Activated CD4-positive, alpha-beta memory T cell treated with anti-CD3 and anti-CD28 coated beads, Interleukin-2, amount 10 ng/mL, durations not matched to agents 7 days and 5 days (primary cell): ENCODE measurements around the gene SH2D5. TPM values are rescaled to one million over a fixed set of nuclear protein-coding genes. Genes with fewer than 3 reads are reported as not detected.
"Not testable (repeated sequence)": the region's sequence is repeated elsewhere in the genome, so short reads cannot be mapped to it uniquely, and the experiment has no call there.

Experiments
- CTCF ChIA-PET: fragments of 350-600 bp; sonication (Branson Sonifier 250); formaldehyde crosslinking; loops from one replicate; lab custom pipeline; 2021; ENCODE audit warnings: antibody characterized with exemption, inconsistent platforms; lab: Charles Lee
- POLR2A ChIA-PET: fragments of 350-600 bp; sonication (Branson Sonifier 250); formaldehyde crosslinking; loops from one replicate; lab custom pipeline; 2021; ENCODE audit warnings: antibody characterized with exemption; lab: Charles Lee
- DNase-seq: peaks from one replicate; pipeline ENCODE4 v3.0.0-alpha.2; 2020
- H3K27ac Mint-ChIP-seq: one replicate; pipeline ENCODE4 v1.8.0; 2021; ENCODE audit warnings: mild to moderate bottlenecking, mixed read lengths
- H3K27me3 Mint-ChIP-seq: one replicate; pipeline ENCODE4 v1.8.0; 2021; ENCODE audit warnings: mixed read lengths
- H3K36me3 Mint-ChIP-seq: one replicate; pipeline ENCODE4 v1.8.0; 2021; ENCODE audit warnings: low read depth, mixed read lengths
- H3K4me1 Mint-ChIP-seq: one replicate; pipeline ENCODE4 v1.8.0; 2021; ENCODE audit warnings: mixed read lengths
- H3K4me3 Mint-ChIP-seq: one replicate; pipeline ENCODE4 v1.8.0; 2021; ENCODE audit warnings: mild to moderate bottlenecking, mixed read lengths
- H3K9me3 Mint-ChIP-seq: one replicate; pipeline ENCODE4 v1.8.0; 2021; ENCODE audit warnings: mixed read lengths
- total RNA-seq, 2 experiments: library from RNA; stranded (reverse); gene quantifications; one replicate each; pipeline ENCODE4 v1.2.3, GENCODE V29; 2021

SH2D5 gene
- total RNA-seq, 2 experiments from 2014 or later = 0.23 TPM; not detected in 1

- CTCF ChIA-PET = no interaction called here
- Mint-ChIP-seq H3K4me1 (peaks cover 4% of the 10 kb centered on the region), H3K27ac (no peak overlapping the region), H3K27me3 (peaks cover 27% of the 10 kb centered on the region), H3K9me3 (no peaks in the 10 kb centered on the region), H3K36me3 (no peaks in the 10 kb centered on the region), H3K4me3 (no peak overlapping the region)
- POLR2A ChIA-PET = interaction anchor here (1.1 kb wide), 1 partner anchor 11 kb away, joined by 4 read pairs; no protein-coding TSS in a partner anchor
- peak; percentile 14 for DNase-seq
Measured at GRCh38 chr1:20726118-20726911, 6.2 kb downstream of the SH2D5 start.

DNA sequence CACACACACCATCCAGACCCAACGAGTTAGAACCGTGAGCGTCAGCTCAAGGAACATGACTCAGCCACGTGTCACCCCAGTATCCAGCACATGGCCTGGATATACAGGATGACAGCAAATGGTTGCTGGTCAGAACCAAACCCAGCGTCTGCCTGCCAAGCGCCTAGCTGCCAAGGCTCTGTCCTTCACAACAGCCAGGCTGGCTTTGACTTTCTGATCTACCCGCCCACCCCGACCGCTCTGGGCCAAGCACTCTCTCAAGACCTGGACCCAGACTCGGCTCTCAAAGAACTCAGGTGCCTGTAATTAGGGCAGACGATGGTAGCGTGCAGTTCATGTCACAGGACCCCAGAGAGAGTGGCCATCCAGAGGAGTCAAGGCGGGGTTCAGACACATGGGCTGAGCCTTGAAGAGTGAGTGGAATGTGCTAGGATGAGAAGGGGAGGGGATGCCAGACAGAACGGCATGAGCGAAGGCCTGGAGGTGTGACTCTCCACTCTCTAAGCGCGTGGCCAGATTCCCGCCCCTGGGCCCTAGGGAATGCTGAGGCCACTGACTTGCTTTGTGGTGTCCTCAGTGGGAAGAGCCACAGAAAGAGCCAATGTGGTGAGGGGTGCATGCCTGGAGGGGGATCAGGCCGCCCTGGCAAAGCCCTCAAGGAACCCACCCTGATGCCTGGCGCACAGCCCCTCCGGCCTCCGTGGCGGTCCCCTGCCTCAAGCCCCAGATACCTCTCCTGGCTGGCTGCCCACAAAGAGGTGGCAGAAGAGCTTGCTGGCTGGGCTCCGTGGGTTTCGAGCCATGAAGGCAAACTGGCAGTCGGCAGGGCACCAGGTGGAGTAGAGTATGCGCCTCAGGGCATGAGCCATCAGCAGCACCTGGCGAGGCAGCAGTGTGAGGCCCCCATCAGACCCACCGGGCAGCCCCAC, 7.0 kb downstream of the SH2D5 start:
- Mint-ChIP-seq H3K9me3 (no peaks in the 10 kb centered on the region), H3K4me1 (peaks cover 3% of the 10 kb centered on the region), H3K4me3 (no peak overlapping the region), H3K36me3 (no peaks in the 10 kb centered on the region), H3K27me3 (peaks cover 22% of the 10 kb centered on the region), H3K27ac (no peak overlapping the region)
- peak; percentile 14 for DNase-seq
- ChIA-PET POLR2A (no interaction called here), CTCF (no interaction called here)

DNA sequence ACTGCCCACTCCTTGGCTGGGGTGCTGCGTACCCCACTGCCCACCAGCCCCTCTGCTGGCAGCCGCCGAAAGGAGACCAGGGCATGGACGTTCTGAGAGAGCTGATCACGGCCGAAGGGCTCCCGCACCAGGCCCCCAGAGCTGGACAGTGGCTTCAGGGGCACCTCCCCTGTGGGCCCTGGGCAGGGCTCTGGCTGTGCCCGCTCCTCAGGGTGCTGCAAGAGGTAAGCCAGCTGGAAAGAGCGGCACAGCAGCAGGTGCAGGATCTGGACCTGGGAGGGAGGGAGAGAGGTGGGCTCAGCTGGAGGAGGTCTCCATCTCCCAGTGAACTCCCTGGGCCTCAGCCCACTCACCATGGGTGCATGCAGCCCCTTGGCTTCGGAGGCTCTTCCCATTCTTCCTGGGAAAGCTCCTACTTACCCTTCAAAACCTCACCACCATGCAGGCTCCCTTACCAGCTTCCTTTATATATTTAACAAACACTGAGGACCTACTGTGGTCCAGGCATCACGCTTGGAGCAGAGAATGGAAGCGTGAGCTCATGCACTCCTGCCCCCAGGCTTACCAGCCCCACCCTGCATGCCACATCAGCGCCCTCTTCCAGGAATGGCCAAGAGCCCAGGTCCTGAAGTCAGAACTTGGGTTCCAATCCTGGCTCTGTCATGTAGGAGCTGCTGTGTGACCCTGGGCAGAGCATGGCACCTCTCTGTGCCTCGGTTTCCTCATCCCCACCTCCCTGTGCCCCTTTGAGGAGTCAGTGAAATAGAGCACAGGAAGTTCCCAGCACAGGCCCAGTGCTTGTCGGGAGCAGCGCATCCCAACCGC, 7.9 kb downstream of the SH2D5 start:
- no peak overlapping the region for H3K4me3 Mint-ChIP-seq
- no peaks in the 10 kb centered on the region for H3K9me3 Mint-ChIP-seq
- H3K4me1 Mint-ChIP-seq = no peaks in the 10 kb centered on the region
- POLR2A ChIA-PET = no interaction called here
- CTCF ChIA-PET = no interaction called here
- DNase-seq = peak; percentile 11
- peaks cover 20% of the 10 kb centered on the region for H3K27me3 Mint-ChIP-seq
- no peaks in the 10 kb centered on the region for H3K36me3 Mint-ChIP-seq
- H3K27ac Mint-ChIP-seq = no peak overlapping the region

DNA sequence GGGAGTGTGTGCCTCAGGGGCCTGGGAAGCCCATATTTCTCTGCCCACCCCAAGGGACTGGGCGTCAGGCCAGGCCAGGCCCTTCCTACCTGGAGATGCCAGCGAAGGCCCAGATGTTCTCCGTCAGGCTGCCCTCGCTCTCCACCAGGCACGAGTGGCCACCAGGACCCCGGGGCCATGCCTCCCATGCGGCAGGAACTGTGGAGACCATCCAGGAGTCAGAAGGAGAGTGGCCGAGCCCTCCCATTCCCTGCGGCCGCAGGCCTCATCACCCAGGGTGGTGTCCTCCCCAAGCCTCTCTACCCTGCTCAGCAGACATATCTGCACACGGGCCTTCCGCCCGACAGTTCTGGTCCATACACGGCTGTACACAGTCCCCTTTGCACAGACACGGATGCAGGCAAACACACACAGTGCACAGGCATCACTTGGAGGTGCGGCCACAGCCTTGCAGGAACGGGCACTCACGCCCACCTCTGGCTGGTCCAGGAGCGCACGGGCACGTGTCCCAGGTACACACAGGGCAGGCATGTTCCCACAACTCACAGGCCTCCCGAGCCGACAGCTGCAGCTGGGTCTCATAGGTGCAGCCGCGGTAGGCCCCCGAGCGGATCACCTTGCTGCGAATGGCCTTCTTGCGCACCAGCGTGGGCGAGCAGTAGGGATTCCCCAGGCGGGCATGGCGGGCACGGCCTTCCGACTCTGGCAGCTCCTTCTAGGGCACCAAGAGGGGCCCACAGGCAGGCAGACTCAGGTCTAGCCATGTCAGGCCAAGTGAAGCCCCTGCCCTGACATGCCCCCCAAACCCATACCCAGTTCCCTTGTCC, 8.8 kb downstream of the SH2D5 start:
- Mint-ChIP-seq H3K27ac (no peak overlapping the region), H3K36me3 (no peaks in the 10 kb centered on the region), H3K4me1 (peaks cover 2% of the 10 kb centered on the region), H3K9me3 (no peaks in the 10 kb centered on the region), H3K27me3 (peaks cover 23% of the 10 kb centered on the region), H3K4me3 (no peak overlapping the region)
- POLR2A ChIA-PET = no interaction called here
- DNase-seq = peak; percentile 12
- CTCF ChIA-PET = no interaction called here

GRCh38 chr1:20723159-20723536, 9.4 kb downstream of the SH2D5 start:
- H3K4me3 Mint-ChIP-seq = no peak overlapping the region

GRCh38 chr1:20721117-20722061, 11.1 kb downstream of the SH2D5 start:
- DNase-seq = no peak
- Mint-ChIP-seq H3K9me3 (no peaks in the 10 kb centered on the region), H3K27ac (no peak overlapping the region), H3K36me3 (no peaks in the 10 kb centered on the region), H3K4me1 (peaks cover 14% of the 10 kb centered on the region), H3K27me3 (peaks cover 34% of the 10 kb centered on the region), H3K4me3 (no peak overlapping the region)
- POLR2A ChIA-PET = no interaction called here
- CTCF ChIA-PET = no interaction called here

More at GRCh38 chr1:20723159-20723536, 9.4 kb downstream of the SH2D5 start:
- H3K36me3 Mint-ChIP-seq = no peaks in the 10 kb centered on the region
- peaks cover 4% of the 10 kb centered on the region for H3K4me1 Mint-ChIP-seq
- ChIA-PET POLR2A (no interaction called here), CTCF (no interaction called here)
- H3K27ac Mint-ChIP-seq = no peak overlapping the region
- peaks cover 26% of the 10 kb centered on the region for H3K27me3 Mint-ChIP-seq
- H3K9me3 Mint-ChIP-seq = no peaks in the 10 kb centered on the region
- no peak for DNase-seq

GRCh38 chr1:20720631-20721091, 11.8 kb downstream of the SH2D5 start:
- peaks cover 16% of the 10 kb centered on the region for H3K4me1 Mint-ChIP-seq
- CTCF ChIA-PET = no interaction called here
- peaks cover 38% of the 10 kb centered on the region for H3K27me3 Mint-ChIP-seq
- no peak overlapping the region for H3K27ac Mint-ChIP-seq
- H3K9me3 Mint-ChIP-seq = no peaks in the 10 kb centered on the region
- POLR2A ChIA-PET = no interaction called here
- no peak overlapping the region for H3K4me3 Mint-ChIP-seq
- H3K36me3 Mint-ChIP-seq = no peaks in the 10 kb centered on the region
- DNase-seq = no peak

- H3K9me3 Mint-ChIP-seq = no peaks in the 10 kb centered on the region
- CTCF ChIA-PET = no interaction called here
- peaks cover 42% of the 10 kb centered on the region for H3K27me3 Mint-ChIP-seq
- no peak overlapping the region for H3K27ac Mint-ChIP-seq
- H3K4me3 Mint-ChIP-seq = no peak overlapping the region
- H3K36me3 Mint-ChIP-seq = no peaks in the 10 kb centered on the region
- DNase-seq = no peak
- H3K4me1 Mint-ChIP-seq = peaks cover 16% of the 10 kb centered on the region
- POLR2A ChIA-PET = interaction anchor here (0.9 kb wide), 1 partner anchor 10 kb away, joined by 3 read pairs; no protein-coding TSS in a partner anchor
Measured at GRCh38 chr1:20719871-20720620, 12.5 kb downstream of the SH2D5 start.

DNA sequence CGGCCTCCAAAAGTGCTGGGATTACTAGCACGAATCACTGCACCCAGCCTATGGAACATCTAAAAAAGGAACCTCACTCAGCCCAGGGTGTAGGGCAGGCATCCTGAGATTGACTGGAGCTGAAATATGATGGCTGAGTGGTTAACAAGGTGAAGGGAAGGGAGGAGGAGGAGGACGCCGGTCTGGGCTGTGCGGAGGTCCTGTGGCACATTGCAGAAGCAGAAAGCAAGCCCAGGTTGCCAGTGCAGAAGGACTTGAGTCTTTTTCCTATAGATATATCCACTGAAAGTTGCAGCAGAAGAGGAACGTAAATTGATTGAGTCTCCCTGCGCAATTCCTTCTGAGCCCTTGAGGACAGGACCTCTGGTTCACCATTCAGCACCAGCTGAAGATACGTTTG, 13.2 kb downstream of the SH2D5 start:
- CTCF ChIA-PET = no interaction called here
- no peak overlapping the region for H3K4me3 Mint-ChIP-seq
- POLR2A ChIA-PET = interaction anchor here (0.9 kb wide), 1 partner anchor 11 kb away, joined by 3 read pairs; no protein-coding TSS in a partner anchor
- DNase-seq = no peak
- no peak overlapping the region for H3K27ac Mint-ChIP-seq
- H3K36me3 Mint-ChIP-seq = no peaks in the 10 kb centered on the region
- H3K9me3 Mint-ChIP-seq = no peaks in the 10 kb centered on the region
- peaks cover 44% of the 10 kb centered on the region for H3K27me3 Mint-ChIP-seq
- peaks cover 16% of the 10 kb centered on the region for H3K4me1 Mint-ChIP-seq

DNA sequence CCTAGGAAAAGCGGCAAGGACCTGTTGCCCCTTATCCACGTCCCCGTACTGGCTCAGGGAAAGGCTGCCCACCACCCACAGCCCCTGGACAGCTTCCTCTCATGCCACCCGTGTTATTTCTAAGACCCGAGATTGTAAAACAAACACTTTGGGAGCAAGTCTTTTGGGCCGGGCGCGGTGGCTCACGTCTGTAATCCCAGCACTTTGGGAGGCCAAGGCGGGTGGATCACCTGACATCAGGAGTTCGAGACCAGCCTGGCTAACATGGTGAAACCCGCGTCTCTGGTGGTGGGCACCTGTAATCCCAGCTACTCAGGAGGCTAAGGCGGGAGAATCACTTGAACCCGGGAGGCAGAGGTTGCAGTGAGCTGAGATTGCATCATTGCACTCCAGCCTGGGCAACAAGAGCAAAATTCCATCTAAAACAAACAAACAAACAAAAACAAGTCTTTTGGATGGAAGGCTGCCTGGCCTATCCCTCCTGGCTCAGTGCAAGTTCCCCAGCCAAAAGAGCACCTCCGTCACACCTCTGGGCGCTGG, 14.1 kb downstream of the SH2D5 start:
- POLR2A ChIA-PET = interaction anchor here (1.2 kb wide), 1 partner anchor 68 kb away, joined by 5 read pairs; the partner anchor contains the start of gene HP1BP3

More for the DNA sequence above, 14.1 kb downstream of the SH2D5 start:
- H3K9me3 Mint-ChIP-seq, H3K36me3 Mint-ChIP-seq, DNase-seq, H3K27ac Mint-ChIP-seq: not testable (repeated sequence)
- Mint-ChIP-seq H3K4me1 (peaks cover 16% of the 10 kb centered on the region), H3K27me3 (peaks cover 44% of the 10 kb centered on the region), H3K4me3 (peak overlapping the region; percentile 39)
- CTCF ChIA-PET = interaction anchor here (1.0 kb wide), 1 partner anchor 477 kb away, joined by 4 read pairs; no protein-coding TSS in a partner anchor
